HCT116 (cell line): ENCODE results near the gene OXCT1. TPM values are rescaled to one million over a fixed set of nuclear protein-coding genes. Genes with fewer than 3 reads are reported as not detected.

Experiments used
- ATAC-seq: fragments of 200-7000 bp; cut with Tn5 transposase; 2 replicates; pipeline ENCODE4 v1.9.1; 2020; ENCODE audit warnings: mild to moderate bottlenecking, moderate library complexity
- BruUV-seq: library from RNA; stranded (reverse); fragments of 400-500 nt; replicated peaks from 2 replicates; lab custom pipeline; 2021; lab: Mats Ljungman, UMichigan
- CTCF ChIA-PET: fragments of 300-600 bp; sonication (Branson Sonifier 250); formaldehyde crosslinking; loops from one replicate; lab custom pipeline; 2021; ENCODE audit warnings: antibody characterized with exemption; lab: Charles Lee
- POLR2A ChIA-PET: fragments of 300-600, 350-600 bp; sonication (Branson Sonifier 250); formaldehyde crosslinking; loops from one replicate; lab custom pipeline; 2021; ENCODE audit warnings: antibody characterized with exemption; lab: Charles Lee
- RAD21 ChIA-PET, 2 experiments: fragments of 300-600 bp; sonication (Branson Sonifier 250); formaldehyde crosslinking; loops; one replicate each; lab custom pipeline; 2023; ENCODE audit warnings: low total read pairs in 2 of 2; ENCODE audit not compliant: uncharacterized antibody in 2 of 2, unreplicated experiment in 2 of 2, low non-redundant PET in 1 of 2; lab: Charles Lee
- DNase-seq: peaks from one replicate; pipeline ENCODE4 v3.0.0-alpha.2; 2010; ENCODE audit warnings: low read depth, low spot score
- H2AFZ ChIP-seq: fragments of 200-600 bp; shearing (Covaris generic), sonication (generic); 2 replicates; pipeline ENCODE4 v1.6.1; 2017; ENCODE audit warnings: low read depth, mixed run types, mixed read lengths, antibody characterized with exemption, low read length; ENCODE audit not compliant: poor library complexity, severe bottlenecking
- H3K27ac ChIP-seq: 2 replicates; pipeline ENCODE4 v1.5.1; 2012; ENCODE audit warnings: low read depth, low read length
- H3K27me3 ChIP-seq: fragments of 200-600 bp; sonication (generic); 2 replicates; pipeline ENCODE4 v1.6.1; 2016; ENCODE audit warnings: mixed run types, low read length, mixed read lengths; ENCODE audit not compliant: insufficient read depth
- H3K36me3 ChIP-seq, 2 experiments: fragments of 200-500 bp in 1 of 2; fragments of 200-600 bp in 1 of 2; sonication (Bioruptor generic) in 1 of 2; sonication (generic) in 1 of 2; 2 replicates each; pipeline versions ENCODE4 v1.5.1 to v1.6.1; 2014 to 2016; ENCODE audit warnings: low read length in 2 of 2, inconsistent platforms in 1 of 2, mixed read lengths in 1 of 2, mixed run types in 1 of 2; ENCODE audit not compliant: insufficient read depth in 2 of 2, control insufficient read depth in 1 of 2
- H3K4me1 ChIP-seq, 2 experiments: fragments of 200-600 bp in 1 of 2; sonication (generic) in 1 of 2; 2 replicates each; pipeline versions ENCODE4 v1.5.1 to v1.6.1; 2012 to 2017; ENCODE audit warnings: low read length in 2 of 2, inconsistent platforms in 1 of 2, mild to moderate bottlenecking in 1 of 2, mixed read lengths in 1 of 2, mixed run types in 1 of 2, moderate library complexity in 1 of 2; ENCODE audit not compliant: insufficient read depth in 2 of 2, control insufficient read depth in 1 of 2
- H3K4me2 ChIP-seq: fragments of 200-600 bp; sonication (generic); 2 replicates; pipeline ENCODE4 v1.6.1; 2017; ENCODE audit warnings: mixed run types, low read length, mixed read lengths
- H3K4me3 ChIP-seq, 2 experiments: fragments of 200-600 bp in 1 of 2; sonication (generic) in 1 of 2; replicated peaks in 1 of 2; 2 replicates each; pipeline ENCODE4 v1.5.1; 2011 to 2016; ENCODE audit warnings: low read length in 2 of 2, control low read depth in 1 of 2, low read depth in 1 of 2, mild to moderate bottlenecking in 1 of 2, mixed read lengths in 1 of 2, mixed run types in 1 of 2
- H3K79me2 ChIP-seq: fragments of 200-600 bp; sonication (generic); 2 replicates; pipeline ENCODE4 v1.6.1; 2017; ENCODE audit warnings: mild to moderate bottlenecking, mixed run types, low read length, moderate library complexity, mixed read lengths; ENCODE audit not compliant: insufficient read depth
- H3K9ac ChIP-seq: fragments of 200-600 bp; sonication (generic); 2 replicates; pipeline ENCODE4 v1.6.1; 2016; ENCODE audit warnings: low read length, mixed read lengths
- H3K9me2 ChIP-seq: fragments of 200-600 bp; sonication (generic), shearing (Covaris generic); 2 replicates; pipeline ENCODE4 v1.6.1; 2017; ENCODE audit warnings: mixed run types, mild to moderate bottlenecking, moderate library complexity; ENCODE audit not compliant: insufficient read depth
- H3K9me3 ChIP-seq, 2 experiments: fragments of 200-500 bp in 1 of 2; fragments of 200-600 bp in 1 of 2; sonication (Bioruptor generic) in 1 of 2; sonication (generic) in 1 of 2; 2 replicates each; pipeline ENCODE4 v1.6.1; 2014 to 2017; ENCODE audit warnings: low read length in 2 of 2, mixed read lengths in 2 of 2, inconsistent platforms in 1 of 2, low read depth in 1 of 2, mild to moderate bottlenecking in 1 of 2, mixed run types in 1 of 2, moderate library complexity in 1 of 2; ENCODE audit not compliant: control insufficient read depth in 1 of 2, insufficient read depth in 1 of 2
- H4K20me1 ChIP-seq: fragments of 200-600 bp; sonication (generic), shearing (Covaris generic); 2 replicates; pipeline ENCODE4 v1.6.1; 2017; ENCODE audit warnings: mixed run types, mild to moderate bottlenecking, moderate library complexity; ENCODE audit not compliant: insufficient read depth
- CBX3 ChIP-seq: IDR thresholded peaks from 2 replicates; pipeline ENCODE4 v1.6.1; 2012; ENCODE audit warnings: low read depth
- CEBPB ChIP-seq: IDR thresholded peaks from 2 replicates; pipeline ENCODE4 v1.6.1; 2012; ENCODE audit warnings: low read depth
- EGR1 ChIP-seq: IDR thresholded peaks from 2 replicates; pipeline ENCODE4 v1.6.1; 2012; ENCODE audit warnings: low read depth
- ELF1 ChIP-seq: IDR thresholded peaks from 2 replicates; pipeline ENCODE4 v1.6.1; 2012; ENCODE audit warnings: low read depth, borderline replicate concordance
- EZH2 ChIP-seq: fragments of 200-600 bp; sonication (generic); IDR thresholded peaks from 2 replicates; pipeline ENCODE4 v1.6.1; 2017; ENCODE audit warnings: antibody characterized with exemption, mixed run types
- EZH2phosphoT487 ChIP-seq: fragments of 200-600 bp; IDR thresholded peaks from 2 replicates; pipeline ENCODE4 v1.6.1; 2018; ENCODE audit warnings: antibody characterized with exemption, borderline replicate concordance
- FOSL1 ChIP-seq: IDR thresholded peaks from 2 replicates; pipeline ENCODE4 v1.6.1; 2012; ENCODE audit warnings: low read depth
- JUND ChIP-seq: IDR thresholded peaks from 2 replicates; pipeline ENCODE4 v1.6.1; 2012
- POLR2A ChIP-seq: IDR thresholded peaks from 2 replicates; pipeline ENCODE4 v1.7.0; 2011; ENCODE audit warnings: borderline replicate concordance; ENCODE audit not compliant: insufficient read depth, insufficient read length; ENCODE audit errors: extremely low read depth
- POLR2AphosphoS5 ChIP-seq: IDR thresholded peaks from 2 replicates; pipeline ENCODE4 v1.6.1; 2011; ENCODE audit warnings: mild to moderate bottlenecking, low read depth, low read length, moderate library complexity
- SP1 ChIP-seq: IDR thresholded peaks from 2 replicates; pipeline ENCODE4 v1.6.1; 2012; ENCODE audit warnings: low read depth
- SRF ChIP-seq: IDR thresholded peaks from 2 replicates; pipeline ENCODE4 v1.6.1; 2012; ENCODE audit warnings: low read depth
- ZFX ChIP-seq: fragments of 450-650 bp; IDR thresholded peaks from 2 replicates; pipeline ENCODE4 v1.6.1; 2017
- ZNF274 ChIP-seq: fragments of 200-500 bp; sonication (Bioruptor generic); IDR thresholded peaks from 2 replicates; pipeline ENCODE4 v1.6.1; 2014; ENCODE audit warnings: mild to moderate bottlenecking, low read depth, low read length, inconsistent platforms
- intact Hi-C: fragments of 100-400 bp; cut with micrococcal nuclease; formaldehyde crosslinking; loops from 2 replicates; pipeline ENCODE4 v1.10.0; 2022
- total RNA-seq: library from RNA; stranded (reverse); gene quantifications from one replicate; pipeline ENCODE4 v1.2.1, GENCODE V29; 2021; ENCODE audit not compliant: unreplicated experiment
- TF ChIP-seq, protein P1 (sequence below): IDR thresholded peaks from 2 replicates; pipeline ENCODE4 v1.6.1; 2012
- TF ChIP-seq, protein P2 (sequence below): IDR thresholded peaks from 2 replicates; pipeline ENCODE4 v1.6.1; 2011; ENCODE audit warnings: mild to moderate bottlenecking, low read length, moderate library complexity; ENCODE audit not compliant: insufficient replicate concordance; ENCODE audit errors: extremely low read depth
- TF ChIP-seq, protein P3 (sequence below), 3 experiments: fragments of 200-600 bp in 1 of 3; sonication (generic) in 1 of 3; IDR thresholded peaks in 2 of 3; conservative IDR thresholded peaks in 1 of 3; 2 replicates each; pipeline ENCODE4 v1.5.1; 2012 to 2017; ENCODE audit warnings: low read depth in 2 of 3, low read length in 2 of 3, antibody characterized with exemption in 1 of 3, borderline replicate concordance in 1 of 3, control low read depth in 1 of 3, mild to moderate bottlenecking in 1 of 3, mixed read lengths in 1 of 3, mixed run types in 1 of 3, moderate library complexity in 1 of 3; ENCODE audit not compliant: insufficient read depth in 1 of 3
- TF ChIP-seq, protein P4 (sequence below): IDR thresholded peaks from 2 replicates; pipeline ENCODE4 v1.6.1; 2012; ENCODE audit warnings: low read depth
- TF ChIP-seq, protein P5 (sequence below): IDR thresholded peaks from 2 replicates; pipeline ENCODE4 v1.6.1; 2012

The OXCT1 gene
- total RNA-seq, 1 experiment from 2014 or later = 28.1 TPM

DNA sequence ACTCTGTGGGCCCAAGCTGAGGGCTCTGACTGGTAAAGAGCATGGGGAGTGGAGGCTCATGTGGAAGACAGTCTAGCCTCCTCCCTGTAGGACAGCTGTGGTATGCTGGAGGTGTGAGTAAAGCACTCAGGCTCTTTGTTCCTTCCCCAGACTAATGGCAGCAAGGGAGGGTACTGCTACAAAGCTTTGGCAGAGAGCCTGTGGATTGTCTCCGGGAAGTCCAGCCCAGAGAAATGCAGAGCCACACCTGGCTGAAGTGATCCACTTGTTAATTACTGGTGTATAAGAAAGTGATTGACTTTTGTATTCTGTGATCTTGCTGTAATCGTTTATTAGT, 161.7 kb downstream of the OXCT1 start:
- Histone ChIP-seq H3K9me2 (no peaks in the 10 kb centered on the region), H4K20me1 (no peaks in the 10 kb centered on the region), H3K4me2 (no peak overlapping the region), H2AFZ (no peak overlapping the region), H3K27ac (no peak overlapping the region), H3K4me3 (no peak overlapping the region), H3K79me2 (no peaks in the 10 kb centered on the region), H3K36me3 (no peaks in the 10 kb centered on the region), H3K9me3 (no peaks in the 10 kb centered on the region), H3K9ac (no peak overlapping the region), H3K27me3 (peaks cover 5% of the 10 kb centered on the region; the same call in 1 of the 2 replicates), H3K4me1 (no peaks in the 10 kb centered on the region)
- BruUV-seq = no TSS peak
- ATAC-seq (no peak; the same call in 1 of the 2 replicates), DNase-seq (no peak)
- intact Hi-C loops = loop anchor here (1.0 to 10.0 kb wide), 3 partner anchors 135 to 1066 kb away; no protein-coding TSS in a partner anchor
- no peak for TF ChIP-seq CEBPB
- TF ChIP-seq ELF1 = no peak
- TF ChIP-seq, protein P1, sequence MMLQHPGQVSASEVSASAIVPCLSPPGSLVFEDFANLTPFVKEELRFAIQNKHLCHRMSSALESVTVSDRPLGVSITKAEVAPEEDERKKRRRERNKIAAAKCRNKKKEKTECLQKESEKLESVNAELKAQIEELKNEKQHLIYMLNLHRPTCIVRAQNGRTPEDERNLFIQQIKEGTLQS = no peak
- no peak for TF ChIP-seq EGR1
- TF ChIP-seq, protein P2, sequence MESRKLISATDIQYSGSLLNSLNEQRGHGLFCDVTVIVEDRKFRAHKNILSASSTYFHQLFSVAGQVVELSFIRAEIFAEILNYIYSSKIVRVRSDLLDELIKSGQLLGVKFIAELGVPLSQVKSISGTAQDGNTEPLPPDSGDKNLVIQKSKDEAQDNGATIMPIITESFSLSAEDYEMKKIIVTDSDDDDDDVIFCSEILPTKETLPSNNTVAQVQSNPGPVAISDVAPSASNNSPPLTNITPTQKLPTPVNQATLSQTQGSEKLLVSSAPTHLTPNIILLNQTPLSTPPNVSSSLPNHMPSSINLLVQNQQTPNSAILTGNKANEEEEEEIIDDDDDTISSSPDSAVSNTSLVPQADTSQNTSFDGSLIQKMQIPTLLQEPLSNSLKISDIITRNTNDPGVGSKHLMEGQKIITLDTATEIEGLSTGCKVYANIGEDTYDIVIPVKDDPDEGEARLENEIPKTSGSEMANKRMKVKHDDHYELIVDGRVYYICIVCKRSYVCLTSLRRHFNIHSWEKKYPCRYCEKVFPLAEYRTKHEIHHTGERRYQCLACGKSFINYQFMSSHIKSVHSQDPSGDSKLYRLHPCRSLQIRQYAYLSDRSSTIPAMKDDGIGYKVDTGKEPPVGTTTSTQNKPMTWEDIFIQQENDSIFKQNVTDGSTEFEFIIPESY = no peak
- TF ChIP-seq SRF = no peak
- no peak for TF ChIP-seq CBX3
- no peak for TF ChIP-seq POLR2AphosphoS5
- TF ChIP-seq POLR2A = no peak
- TF ChIP-seq SP1 = no peak
- no peak for TF ChIP-seq JUND
- TF ChIP-seq EZH2phosphoT487 = no peak
- TF ChIP-seq ZFX = no peak
- no peak for TF ChIP-seq FOSL1
- TF ChIP-seq EZH2 = no peak
- TF ChIP-seq, protein P3, sequence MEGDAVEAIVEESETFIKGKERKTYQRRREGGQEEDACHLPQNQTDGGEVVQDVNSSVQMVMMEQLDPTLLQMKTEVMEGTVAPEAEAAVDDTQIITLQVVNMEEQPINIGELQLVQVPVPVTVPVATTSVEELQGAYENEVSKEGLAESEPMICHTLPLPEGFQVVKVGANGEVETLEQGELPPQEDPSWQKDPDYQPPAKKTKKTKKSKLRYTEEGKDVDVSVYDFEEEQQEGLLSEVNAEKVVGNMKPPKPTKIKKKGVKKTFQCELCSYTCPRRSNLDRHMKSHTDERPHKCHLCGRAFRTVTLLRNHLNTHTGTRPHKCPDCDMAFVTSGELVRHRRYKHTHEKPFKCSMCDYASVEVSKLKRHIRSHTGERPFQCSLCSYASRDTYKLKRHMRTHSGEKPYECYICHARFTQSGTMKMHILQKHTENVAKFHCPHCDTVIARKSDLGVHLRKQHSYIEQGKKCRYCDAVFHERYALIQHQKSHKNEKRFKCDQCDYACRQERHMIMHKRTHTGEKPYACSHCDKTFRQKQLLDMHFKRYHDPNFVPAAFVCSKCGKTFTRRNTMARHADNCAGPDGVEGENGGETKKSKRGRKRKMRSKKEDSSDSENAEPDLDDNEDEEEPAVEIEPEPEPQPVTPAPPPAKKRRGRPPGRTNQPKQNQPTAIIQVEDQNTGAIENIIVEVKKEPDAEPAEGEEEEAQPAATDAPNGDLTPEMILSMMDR (IDR thresholded peaks at IDR 0.05 in 2 of 3, conservative IDR thresholded peaks at IDR 0.05 in 1 of 3; ENCODE audit: borderline replicate concordance in 1 of 3, insufficient read depth in 1 of 3, low read depth in 2 of 3, low read length in 2 of 3) = no peak
- TF ChIP-seq, protein P4, sequence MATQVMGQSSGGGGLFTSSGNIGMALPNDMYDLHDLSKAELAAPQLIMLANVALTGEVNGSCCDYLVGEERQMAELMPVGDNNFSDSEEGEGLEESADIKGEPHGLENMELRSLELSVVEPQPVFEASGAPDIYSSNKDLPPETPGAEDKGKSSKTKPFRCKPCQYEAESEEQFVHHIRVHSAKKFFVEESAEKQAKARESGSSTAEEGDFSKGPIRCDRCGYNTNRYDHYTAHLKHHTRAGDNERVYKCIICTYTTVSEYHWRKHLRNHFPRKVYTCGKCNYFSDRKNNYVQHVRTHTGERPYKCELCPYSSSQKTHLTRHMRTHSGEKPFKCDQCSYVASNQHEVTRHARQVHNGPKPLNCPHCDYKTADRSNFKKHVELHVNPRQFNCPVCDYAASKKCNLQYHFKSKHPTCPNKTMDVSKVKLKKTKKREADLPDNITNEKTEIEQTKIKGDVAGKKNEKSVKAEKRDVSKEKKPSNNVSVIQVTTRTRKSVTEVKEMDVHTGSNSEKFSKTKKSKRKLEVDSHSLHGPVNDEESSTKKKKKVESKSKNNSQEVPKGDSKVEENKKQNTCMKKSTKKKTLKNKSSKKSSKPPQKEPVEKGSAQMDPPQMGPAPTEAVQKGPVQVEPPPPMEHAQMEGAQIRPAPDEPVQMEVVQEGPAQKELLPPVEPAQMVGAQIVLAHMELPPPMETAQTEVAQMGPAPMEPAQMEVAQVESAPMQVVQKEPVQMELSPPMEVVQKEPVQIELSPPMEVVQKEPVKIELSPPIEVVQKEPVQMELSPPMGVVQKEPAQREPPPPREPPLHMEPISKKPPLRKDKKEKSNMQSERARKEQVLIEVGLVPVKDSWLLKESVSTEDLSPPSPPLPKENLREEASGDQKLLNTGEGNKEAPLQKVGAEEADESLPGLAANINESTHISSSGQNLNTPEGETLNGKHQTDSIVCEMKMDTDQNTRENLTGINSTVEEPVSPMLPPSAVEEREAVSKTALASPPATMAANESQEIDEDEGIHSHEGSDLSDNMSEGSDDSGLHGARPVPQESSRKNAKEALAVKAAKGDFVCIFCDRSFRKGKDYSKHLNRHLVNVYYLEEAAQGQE = no peak
- TF ChIP-seq ZNF274 = no peak
- TF ChIP-seq, protein P5, sequence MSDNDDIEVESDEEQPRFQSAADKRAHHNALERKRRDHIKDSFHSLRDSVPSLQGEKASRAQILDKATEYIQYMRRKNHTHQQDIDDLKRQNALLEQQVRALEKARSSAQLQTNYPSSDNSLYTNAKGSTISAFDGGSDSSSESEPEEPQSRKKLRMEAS = no peak
- ChIA-PET CTCF (interaction anchor here (1.4 to 2.0 kb wide), 3 partner anchors 132 to 349 kb away, joined by 3 to 28 read pairs (median 6); no protein-coding TSS in a partner anchor), POLR2A (no interaction called here), RAD21 (no interaction called here)
